ENCODE data around the gene KRT76.
"Not testable (repeated sequence)": the region's sequence is repeated elsewhere in the genome, so short reads cannot be mapped to it uniquely, and the experiment has no call there.

Gene KRT76

GRCh38 chr12:52766351-52767019 lies 10.7 kb downstream of the KRT76 start:
- H3K4me3 ChIP-seq (ENCODE audit: low read depth, low read length): no peak overlapping the region
- DNase-seq (ENCODE audit: low read depth): no peak
- TF ChIP-seq CTCF (IDR thresholded peaks at IDR 0.05; ENCODE audit: control insufficient read depth, extremely low read depth, insufficient read depth): no peak

GRCh38 chr12:52765702-52766101 lies 11.4 kb downstream of the KRT76 start:
- no peak overlapping the region for H3K4me3 ChIP-seq (ENCODE audit: low read depth, low read length)
- DNase-seq (ENCODE audit: low read depth): no peak
- TF ChIP-seq CTCF (IDR thresholded peaks at IDR 0.05; ENCODE audit: control insufficient read depth, extremely low read depth, insufficient read depth): no peak

DNA sequence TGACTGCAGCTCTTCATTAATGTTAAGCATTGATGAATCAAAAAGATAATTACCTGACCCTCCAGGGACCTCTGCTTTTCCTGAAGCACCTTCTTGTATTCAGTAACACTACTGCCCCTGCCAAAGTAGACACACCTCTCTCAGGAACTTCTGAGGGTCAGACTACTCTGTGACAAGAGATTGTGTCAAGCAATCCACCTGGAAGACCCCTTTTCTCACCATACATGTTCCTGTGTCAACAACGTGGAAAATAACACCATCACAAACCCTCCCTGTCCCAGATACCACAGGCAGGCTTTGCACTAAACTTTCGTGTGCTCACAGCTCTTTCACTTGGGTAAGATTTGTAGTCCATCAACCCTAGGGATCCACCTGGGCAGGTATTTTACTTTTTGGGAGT lies 13.2 kb downstream of the KRT76 start:
- H3K4me3 ChIP-seq (ENCODE audit: low read depth, low read length): no peak overlapping the region
- TF ChIP-seq CTCF (IDR thresholded peaks at IDR 0.05; ENCODE audit: control insufficient read depth, extremely low read depth, insufficient read depth): no peak
- no peak for DNase-seq (ENCODE audit: low read depth)

- no peak for DNase-seq (ENCODE audit: low read depth)
- no peak overlapping the region for H3K4me3 ChIP-seq (ENCODE audit: low read depth, low read length)
- no peak for TF ChIP-seq CTCF (IDR thresholded peaks at IDR 0.05; ENCODE audit: control insufficient read depth, extremely low read depth, insufficient read depth)
Measured at GRCh38 chr12:52763036-52763659, 14.0 kb downstream of the KRT76 start.

GRCh38 chr12:52761802-52762201 lies 15.3 kb downstream of the KRT76 start:
- TF ChIP-seq CTCF (IDR thresholded peaks at IDR 0.05; ENCODE audit: control insufficient read depth, extremely low read depth, insufficient read depth): no peak
- H3K4me3 ChIP-seq (ENCODE audit: low read depth, low read length): no peak overlapping the region
- DNase-seq (ENCODE audit: low read depth): no peak

GRCh38 chr12:52761218-52761617 lies 15.9 kb downstream of the KRT76 start:
- H3K4me3 ChIP-seq (ENCODE audit: low read depth, low read length); DNase-seq (ENCODE audit: low read depth): not testable (repeated sequence)

GRCh38 chr12:52760623-52761022 lies 16.5 kb downstream of the KRT76 start:
- TF ChIP-seq CTCF (IDR thresholded peaks at IDR 0.05; ENCODE audit: control insufficient read depth, extremely low read depth, insufficient read depth): no peak
- no peak for DNase-seq (ENCODE audit: low read depth)
- no peak overlapping the region for H3K4me3 ChIP-seq (ENCODE audit: low read depth, low read length)
